K562 (cell line): Measurements from ENCODE around the gene S100P. TPM values are rescaled to one million over a fixed set of nuclear protein-coding genes. Genes with fewer than 3 reads are reported as not detected.

Source experiments
- ATAC-seq: fragments of 200-7000 bp; cut with Tn5 transposase; 3 replicates; pipeline ENCODE4 v1.9.1; 2020; ENCODE audit warnings: moderate library complexity
- BruUV-seq: library from RNA; stranded (reverse); fragments of 400-500 nt; replicated peaks from 2 replicates; lab custom pipeline; 2021; lab: Mats Ljungman, UMichigan
- CTCF ChIA-PET: fragments of 300-600 bp; formaldehyde crosslinking; extraction: SDS; loops from one replicate; lab custom pipeline; 2021; ENCODE audit warnings: low intra/inter-chr PET ratio; lab: Yijun Ruan, JAX
- POLR2A ChIA-PET: fragments of 300-600, 350-650 bp; sonication (Branson Sonifier 250); formaldehyde crosslinking; extraction: SDS; loops from one replicate; lab custom pipeline; 2021; ENCODE audit warnings: antibody characterized with exemption, inconsistent platforms; lab: Yijun Ruan, JAX
- DNase-seq, 4 experiments: peaks; one replicate each; pipeline versions ENCODE4 v3.0.0 to v3.0.0-alpha.2; 2011 to 2018; ENCODE audit warnings: low spot score in 3 of 4, mixed read lengths in 3 of 4; ENCODE audit errors: extremely low read depth in 1 of 4
- FAIRE-seq: peaks from 2 replicates; lab custom pipeline; 2011; peaks lifted over from hg19 to GRCh38; lab: Jason Lieb, UNC
- H2AFZ ChIP-seq: 2 replicates; pipeline ENCODE4 v1.6.0; 2011; ENCODE audit warnings: low read depth, low read length, control low read depth, inconsistent platforms
- H3K27ac ChIP-seq: fragments of 200-600 bp; 3 replicates; pipeline ENCODE4 v1.8.0; 2011; ENCODE audit warnings: low read depth, mild to moderate bottlenecking, control low read depth, inconsistent platforms, low read length, moderate library complexity, mixed read lengths; ENCODE audit errors: extremely low read depth
- H3K27me3 ChIP-seq, 2 experiments: fragments of 300-600 bp in 1 of 2; 2 replicates in 1 of 2; 3 replicates in 1 of 2; pipeline versions ENCODE4 v1.6.0 to v1.8.0; 2011; ENCODE audit warnings: inconsistent platforms in 2 of 2, low read length in 2 of 2, mild to moderate bottlenecking in 1 of 2, mixed read lengths in 1 of 2, moderate library complexity in 1 of 2; ENCODE audit not compliant: control insufficient read depth in 2 of 2, insufficient read depth in 2 of 2
- H3K36me3 ChIP-seq: fragments of 300-600 bp; 3 replicates; pipeline ENCODE4 v1.8.0; 2011; ENCODE audit warnings: mild to moderate bottlenecking, low read length, inconsistent platforms; ENCODE audit not compliant: control insufficient read depth, insufficient read depth
- H3K4me1 ChIP-seq, 2 experiments: fragments of 200-600 bp in 1 of 2; replicated peaks in 1 of 2; 2 replicates in 1 of 2; 3 replicates in 1 of 2; pipeline versions ENCODE4 v1.5.1 to v1.8.0; 2011; ENCODE audit warnings: inconsistent platforms in 2 of 2, low read length in 2 of 2, mild to moderate bottlenecking in 1 of 2, mixed read lengths in 1 of 2, moderate library complexity in 1 of 2; ENCODE audit not compliant: control insufficient read depth in 2 of 2, insufficient read depth in 2 of 2
- H3K4me2 ChIP-seq: 2 replicates; pipeline ENCODE4 v1.6.1; 2011; ENCODE audit warnings: low read length, control low read depth, inconsistent platforms, mixed read lengths; ENCODE audit not compliant: insufficient read depth
- H3K4me3 ChIP-seq: fragments of 200-600 bp; sonication (generic), shearing (Covaris generic); 2 replicates; pipeline ENCODE4 v1.5.1; 2016; ENCODE audit warnings: control low read depth, inconsistent platforms
- H3K79me2 ChIP-seq: fragments of 200-600 bp; 3 replicates; pipeline ENCODE4 v1.8.0; 2011; ENCODE audit warnings: low read length, inconsistent platforms; ENCODE audit not compliant: control insufficient read depth, insufficient read depth
- H3K9ac ChIP-seq, 2 experiments: 2 replicates each; pipeline versions ENCODE4 v1.6.0 to v1.6.1; 2011; ENCODE audit warnings: low read depth in 2 of 2, low read length in 2 of 2, control low read depth in 1 of 2, inconsistent platforms in 1 of 2, mild to moderate bottlenecking in 1 of 2, mixed read lengths in 1 of 2; ENCODE audit not compliant: insufficient read depth in 1 of 2
- H3K9me1 ChIP-seq: one replicate; pipeline ENCODE4 v1.6.0; 2011; ENCODE audit warnings: inconsistent platforms, mild to moderate bottlenecking, low read length, moderate library complexity; ENCODE audit not compliant: control insufficient read depth, insufficient read depth
- H3K9me3 ChIP-seq: replicated peaks from 2 replicates; pipeline ENCODE4 v1.5.1; 2011; ENCODE audit warnings: low read depth, low read length, inconsistent platforms; ENCODE audit not compliant: control insufficient read depth, insufficient read depth
- H4K20me1 ChIP-seq: replicated peaks from 2 replicates; pipeline ENCODE4 v1.6.1; 2011; ENCODE audit warnings: low read length, inconsistent platforms, mixed read lengths; ENCODE audit not compliant: control insufficient read depth, insufficient read depth
- CBX3 ChIP-seq, 2 experiments: IDR thresholded peaks; 1 replicate in 1 of 2; 2 replicates in 1 of 2; pipeline ENCODE4 v1.6.1; 2012; ENCODE audit warnings: inconsistent platforms in 2 of 2, low read length in 2 of 2, borderline replicate concordance in 1 of 2, control low read depth in 1 of 2
- MCM7 ChIP-seq, 2 experiments: fragments of 450-650 bp; IDR thresholded peaks; 2 replicates each; pipeline ENCODE4 v1.6.1; 2016 to 2018
- SIRT6 ChIP-seq: IDR thresholded peaks from one replicate; pipeline ENCODE4 v1.6.1; 2012; ENCODE audit warnings: low read depth, mild to moderate bottlenecking, control low read depth, inconsistent platforms, low read length, moderate library complexity
- TEAD1 ChIP-seq, 2 experiments: fragments of 450-650 bp in 1 of 2; sonication (generic) in 1 of 2; formaldehyde crosslinking; IDR thresholded peaks; 2 replicates each; pipeline versions ENCODE4 v1.4.0 to v1.8.0; 2020 to 2022; ENCODE audit warnings: mild to moderate bottlenecking in 2 of 2, missing genetic modification reagents in 1 of 2
- WGBS: fragments of 100-300 bp; shearing (Covaris generic); methylation state at CpG from one replicate; pipeline ENCODE4 v1.1.6; 2016; ENCODE audit warnings: low coverage, mixed read lengths; ENCODE audit not compliant: insufficient coverage; ENCODE audit errors: missing lambda C conversion rate; 5-methylcytosine and 5-hydroxymethylcytosine counted together
- in situ Hi-C: fragments of 300-500 bp; cut with MboI; formaldehyde crosslinking; loops from 4 replicates; pipeline ENCODE4 v1.15.0; 2018; ENCODE audit warnings: inconsistent platforms, mixed read lengths
- intact Hi-C: fragments of 100-400 bp; cut with micrococcal nuclease; formaldehyde crosslinking; loops from 2 replicates; pipeline ENCODE4 v1.14.2; 2022
- polyA plus RNA-seq, 8 experiments: library from polyadenylated mRNA; depleted of rRNA in 4 of 8; stranded (reverse) in 5 of 8; unstranded in 3 of 8; fragments of >200 nt; fragmentation: Nextera tagmentation in 2 of 8; fragmentation: Illumina TruSeq in 1 of 8; extraction: Ambion mirVana in 2 of 8; extraction: Trizol in 1 of 8; gene quantifications; 2 replicates each; pipeline versions ENCODE4 v1.2.1 to v1.2.3, GENCODE V29; 2011 to 2014; ENCODE audit warnings: inconsistent platforms in 1 of 8, missing spikeins in 1 of 8
- total RNA-seq, 7 experiments: library from RNA; depleted of rRNA in 6 of 7; stranded (reverse); fragments of >200 nt in 6 of 7; fragmentation: Illumina TruSeq in 2 of 7; extraction: Trizol in 2 of 7; gene quantifications; 2 replicates each; pipeline versions ENCODE4 v1.2.1 to v1.2.3, GENCODE V29; 2011 to 2021; ENCODE audit warnings: low replicate concordance in 1 of 7
- TF ChIP-seq, protein P1 (sequence below): fragments of 200-800 bp; sonication (Bioruptor generic); IDR thresholded peaks from 2 replicates; pipeline ENCODE4 v1.6.1; 2017; ENCODE audit warnings: missing genetic modification characterization, missing compliant biosample characterization
- TF ChIP-seq, protein P2 (sequence below): fragments of 450-650 bp; formaldehyde crosslinking; IDR thresholded peaks from 2 replicates; pipeline ENCODE4 v1.4.0; 2022; ENCODE audit warnings: missing genetic modification characterization
- TF ChIP-seq, protein P3 (sequence below): fragments of 450-650 bp; IDR thresholded peaks from 2 replicates; pipeline ENCODE4 v1.6.1; 2016; ENCODE audit warnings: mild to moderate bottlenecking
- TF ChIP-seq, protein P4 (sequence below): fragments of 450-650 bp; formaldehyde crosslinking; conservative IDR thresholded peaks from 2 replicates; pipeline ENCODE4 v1.4.0; 2022; ENCODE audit warnings: mild to moderate bottlenecking, missing genetic modification characterization
- TF ChIP-seq, protein P5 (sequence below): fragments of 250-450 bp; sonication (Bioruptor Pico); IDR thresholded peaks from 2 replicates; pipeline ENCODE4 v1.4.0; 2020
- TF ChIP-seq, protein P6 (sequence below): fragments of 250-450 bp; sonication (Bioruptor Pico); IDR thresholded peaks from 2 replicates; pipeline ENCODE4 v1.4.0; 2020; ENCODE audit warnings: borderline replicate concordance

S100P gene
- total and polyA plus RNA-seq, 9 of the 15 experiments (the other 6 are each of a cell fraction or from before 2014, with no cell fraction given): 4.1 to 23.8 (median 7.5) TPM

DNA sequence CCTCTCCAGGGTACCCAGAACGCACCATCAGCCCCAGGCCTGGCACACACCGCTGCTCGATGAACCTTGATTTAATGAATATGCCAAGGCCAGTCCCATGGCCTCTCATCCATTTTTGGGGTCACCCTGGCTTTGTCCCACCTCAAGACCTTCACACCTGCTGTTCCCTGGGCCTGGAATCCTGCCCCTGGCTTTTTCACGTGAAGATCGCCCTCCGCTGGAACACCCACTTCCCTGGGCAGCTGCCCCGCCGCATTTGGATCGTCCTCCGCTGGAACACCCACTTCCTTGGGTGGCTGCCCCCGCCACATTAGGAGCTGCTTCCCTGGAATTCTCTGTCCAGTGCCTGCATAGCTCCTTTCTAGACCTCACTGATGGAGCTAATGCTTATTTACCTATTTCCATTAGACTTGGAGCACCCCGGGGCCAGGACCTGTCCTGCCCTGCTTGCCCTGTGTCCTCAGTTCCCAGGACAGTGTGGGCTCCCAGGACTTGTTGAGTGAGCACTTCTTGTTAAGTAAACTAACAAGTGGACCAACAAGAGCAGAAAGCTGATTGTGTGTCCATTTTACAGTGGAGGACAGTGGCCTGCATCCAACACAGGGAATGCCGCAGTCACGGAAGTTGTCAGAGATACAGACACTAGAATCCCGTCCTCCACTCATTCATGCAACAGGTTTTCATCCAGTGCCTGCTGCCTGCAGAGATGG is 34.8 kb downstream of the S100P start:
- intact Hi-C loops (no loop called here), in situ Hi-C loops (no loop called here)
- Histone ChIP-seq H3K9ac (no peak overlapping the region), H3K4me1 (peaks cover 42 to 65% of the 10 kb centered on the region in 2 experiments), H3K9me3 (no peaks in the 10 kb centered on the region), H3K36me3 (no peaks in the 10 kb centered on the region), H3K79me2 (no peaks in the 10 kb centered on the region), H3K27me3 (no peaks in the 10 kb centered on the region), H3K27ac (no peak overlapping the region), H2AFZ (no peak overlapping the region), H3K4me2 (no peak overlapping the region; the same call in 1 of the 2 replicates), H3K4me3 (no peak overlapping the region), H4K20me1 (no peaks in the 10 kb centered on the region), H3K9me1 (peaks cover 2% of the 10 kb centered on the region)
- DNase-seq (no peak), FAIRE-seq (no peak), ATAC-seq (no peak)
- TF ChIP-seq TEAD1 (CRISPR knock-in tag; IDR thresholded peaks at IDR 0.05): no peak
- TF ChIP-seq, protein P1, sequence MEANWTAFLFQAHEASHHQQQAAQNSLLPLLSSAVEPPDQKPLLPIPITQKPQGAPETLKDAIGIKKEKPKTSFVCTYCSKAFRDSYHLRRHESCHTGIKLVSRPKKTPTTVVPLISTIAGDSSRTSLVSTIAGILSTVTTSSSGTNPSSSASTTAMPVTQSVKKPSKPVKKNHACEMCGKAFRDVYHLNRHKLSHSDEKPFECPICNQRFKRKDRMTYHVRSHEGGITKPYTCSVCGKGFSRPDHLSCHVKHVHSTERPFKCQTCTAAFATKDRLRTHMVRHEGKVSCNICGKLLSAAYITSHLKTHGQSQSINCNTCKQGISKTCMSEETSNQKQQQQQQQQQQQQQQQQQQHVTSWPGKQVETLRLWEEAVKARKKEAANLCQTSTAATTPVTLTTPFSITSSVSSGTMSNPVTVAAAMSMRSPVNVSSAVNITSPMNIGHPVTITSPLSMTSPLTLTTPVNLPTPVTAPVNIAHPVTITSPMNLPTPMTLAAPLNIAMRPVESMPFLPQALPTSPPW (CRISPR knock-in tag): no peak
- TF ChIP-seq CBX3 (IDR thresholded peaks at IDR 0.05; ENCODE audit: borderline replicate concordance in 1 of 2, low read length in 2 of 2): no peak
- TF ChIP-seq, protein P2, sequence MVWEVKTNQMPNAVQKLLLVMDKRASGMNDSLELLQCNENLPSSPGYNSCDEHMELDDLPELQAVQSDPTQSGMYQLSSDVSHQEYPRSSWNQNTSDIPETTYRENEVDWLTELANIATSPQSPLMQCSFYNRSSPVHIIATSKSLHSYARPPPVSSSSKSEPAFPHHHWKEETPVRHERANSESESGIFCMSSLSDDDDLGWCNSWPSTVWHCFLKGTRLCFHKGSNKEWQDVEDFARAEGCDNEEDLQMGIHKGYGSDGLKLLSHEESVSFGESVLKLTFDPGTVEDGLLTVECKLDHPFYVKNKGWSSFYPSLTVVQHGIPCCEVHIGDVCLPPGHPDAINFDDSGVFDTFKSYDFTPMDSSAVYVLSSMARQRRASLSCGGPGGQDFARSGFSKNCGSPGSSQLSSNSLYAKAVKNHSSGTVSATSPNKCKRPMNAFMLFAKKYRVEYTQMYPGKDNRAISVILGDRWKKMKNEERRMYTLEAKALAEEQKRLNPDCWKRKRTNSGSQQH (CRISPR knock-in tag): no peak
- TF ChIP-seq SIRT6: no peak
- TF ChIP-seq, protein P3, sequence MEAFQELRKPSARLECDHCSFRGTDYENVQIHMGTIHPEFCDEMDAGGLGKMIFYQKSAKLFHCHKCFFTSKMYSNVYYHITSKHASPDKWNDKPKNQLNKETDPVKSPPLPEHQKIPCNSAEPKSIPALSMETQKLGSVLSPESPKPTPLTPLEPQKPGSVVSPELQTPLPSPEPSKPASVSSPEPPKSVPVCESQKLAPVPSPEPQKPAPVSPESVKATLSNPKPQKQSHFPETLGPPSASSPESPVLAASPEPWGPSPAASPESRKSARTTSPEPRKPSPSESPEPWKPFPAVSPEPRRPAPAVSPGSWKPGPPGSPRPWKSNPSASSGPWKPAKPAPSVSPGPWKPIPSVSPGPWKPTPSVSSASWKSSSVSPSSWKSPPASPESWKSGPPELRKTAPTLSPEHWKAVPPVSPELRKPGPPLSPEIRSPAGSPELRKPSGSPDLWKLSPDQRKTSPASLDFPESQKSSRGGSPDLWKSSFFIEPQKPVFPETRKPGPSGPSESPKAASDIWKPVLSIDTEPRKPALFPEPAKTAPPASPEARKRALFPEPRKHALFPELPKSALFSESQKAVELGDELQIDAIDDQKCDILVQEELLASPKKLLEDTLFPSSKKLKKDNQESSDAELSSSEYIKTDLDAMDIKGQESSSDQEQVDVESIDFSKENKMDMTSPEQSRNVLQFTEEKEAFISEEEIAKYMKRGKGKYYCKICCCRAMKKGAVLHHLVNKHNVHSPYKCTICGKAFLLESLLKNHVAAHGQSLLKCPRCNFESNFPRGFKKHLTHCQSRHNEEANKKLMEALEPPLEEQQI: no peak
- TF ChIP-seq, protein P4, sequence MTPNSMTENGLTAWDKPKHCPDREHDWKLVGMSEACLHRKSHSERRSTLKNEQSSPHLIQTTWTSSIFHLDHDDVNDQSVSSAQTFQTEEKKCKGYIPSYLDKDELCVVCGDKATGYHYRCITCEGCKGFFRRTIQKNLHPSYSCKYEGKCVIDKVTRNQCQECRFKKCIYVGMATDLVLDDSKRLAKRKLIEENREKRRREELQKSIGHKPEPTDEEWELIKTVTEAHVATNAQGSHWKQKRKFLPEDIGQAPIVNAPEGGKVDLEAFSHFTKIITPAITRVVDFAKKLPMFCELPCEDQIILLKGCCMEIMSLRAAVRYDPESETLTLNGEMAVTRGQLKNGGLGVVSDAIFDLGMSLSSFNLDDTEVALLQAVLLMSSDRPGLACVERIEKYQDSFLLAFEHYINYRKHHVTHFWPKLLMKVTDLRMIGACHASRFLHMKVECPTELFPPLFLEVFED (CRISPR knock-in tag): no peak
- TF ChIP-seq, protein P5, sequence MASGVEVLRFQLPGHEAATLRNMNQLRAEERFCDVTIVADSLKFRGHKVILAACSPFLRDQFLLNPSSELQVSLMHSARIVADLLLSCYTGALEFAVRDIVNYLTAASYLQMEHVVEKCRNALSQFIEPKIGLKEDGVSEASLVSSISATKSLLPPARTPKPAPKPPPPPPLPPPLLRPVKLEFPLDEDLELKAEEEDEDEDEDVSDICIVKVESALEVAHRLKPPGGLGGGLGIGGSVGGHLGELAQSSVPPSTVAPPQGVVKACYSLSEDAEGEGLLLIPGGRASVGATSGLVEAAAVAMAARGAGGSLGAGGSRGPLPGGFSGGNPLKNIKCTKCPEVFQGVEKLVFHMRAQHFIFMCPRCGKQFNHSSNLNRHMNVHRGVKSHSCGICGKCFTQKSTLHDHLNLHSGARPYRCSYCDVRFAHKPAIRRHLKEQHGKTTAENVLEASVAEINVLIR (CRISPR knock-in tag): no peak
- TF ChIP-seq, protein P6, sequence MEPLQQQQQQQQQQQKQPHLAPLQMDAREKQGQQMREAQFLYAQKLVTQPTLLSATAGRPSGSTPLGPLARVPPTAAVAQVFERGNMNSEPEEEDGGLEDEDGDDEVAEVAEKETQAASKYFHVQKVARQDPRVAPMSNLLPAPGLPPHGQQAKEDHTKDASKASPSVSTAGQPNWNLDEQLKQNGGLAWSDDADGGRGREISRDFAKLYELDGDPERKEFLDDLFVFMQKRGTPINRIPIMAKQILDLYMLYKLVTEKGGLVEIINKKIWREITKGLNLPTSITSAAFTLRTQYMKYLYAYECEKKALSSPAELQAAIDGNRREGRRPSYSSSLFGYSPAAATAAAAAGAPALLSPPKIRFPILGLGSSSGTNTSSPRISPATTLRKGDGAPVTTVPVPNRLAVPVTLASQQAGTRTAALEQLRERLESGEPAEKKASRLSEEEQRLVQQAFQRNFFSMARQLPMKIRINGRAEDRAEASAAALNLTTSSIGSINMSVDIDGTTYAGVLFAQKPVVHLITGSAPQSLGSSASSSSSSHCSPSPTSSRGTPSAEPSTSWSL (CRISPR knock-in tag): no peak
- no peak for TF ChIP-seq MCM7 (IDR thresholded peaks at IDR 0.05)
- no TSS peak for BruUV-seq
- 85% methylated on average over 13 of the region's 15 CpGs for WGBS
- ChIA-PET CTCF (no interaction called here), POLR2A (interaction anchor here (1.0 kb wide), 1 partner anchor 165 kb away, joined by 3 read pairs; no protein-coding TSS in a partner anchor)
